Fibroblast of gingiva (primary cell): ENCODE measurements around the gene POTEJ.
"Not testable (repeated sequence)": the region's sequence is repeated elsewhere in the genome, so short reads cannot be mapped to it uniquely, and the experiment has no call there.

Experiments used
- DNase-seq: peaks from one replicate; pipeline ENCODE4 v3.0.0-alpha.2; 2011; ENCODE audit warnings: low read depth

POTEJ gene

GRCh38 chr2:130611140-130611539, at the start of gene POTEJ:
Gene POTEJ, plus strand, starts transcription at chr2:130611440. Its CDS starts 93 bp downstream, at chr2:130611533.
- not testable (repeated sequence) for DNase-seq

- not testable (repeated sequence) for DNase-seq
Observed at GRCh38 chr2:130566165-130566564, 45.1 kb upstream of the POTEJ start.

GRCh38 chr2:130571929-130572328, 39.3 kb upstream of the POTEJ start:
- not testable (repeated sequence) for DNase-seq

GRCh38 chr2:130574230-130574629, 37.0 kb upstream of the POTEJ start:
- not testable (repeated sequence) for DNase-seq

- DNase-seq, result not testable (repeated sequence)
Observed at GRCh38 chr2:130576209-130576784, 34.9 kb upstream of the POTEJ start.

- not testable (repeated sequence) for DNase-seq
Observed at GRCh38 chr2:130577559-130577958, 33.7 kb upstream of the POTEJ start.

- not testable (repeated sequence) for DNase-seq
Observed at GRCh38 chr2:130579121-130579520, 32.1 kb upstream of the POTEJ start.

- DNase-seq, result not testable (repeated sequence)
Observed at GRCh38 chr2:130581491-130581890, 29.7 kb upstream of the POTEJ start.

GRCh38 chr2:130582970-130583369, 28.3 kb upstream of the POTEJ start:
- DNase-seq, result not testable (repeated sequence)

- DNase-seq, result not testable (repeated sequence)
Observed at GRCh38 chr2:130583582-130583981, 27.7 kb upstream of the POTEJ start.

- DNase-seq, result not testable (repeated sequence)
Observed at GRCh38 chr2:130584726-130585125, 26.5 kb upstream of the POTEJ start.

GRCh38 chr2:130588688-130589458, 22.4 kb upstream of the POTEJ start:
- not testable (repeated sequence) for DNase-seq

GRCh38 chr2:130590170-130590841, 20.9 kb upstream of the POTEJ start:
- not testable (repeated sequence) for DNase-seq

GRCh38 chr2:130590842-130591359, 20.3 kb upstream of the POTEJ start:
- DNase-seq, result not testable (repeated sequence)

- DNase-seq, result not testable (repeated sequence)
Observed at GRCh38 chr2:130592791-130593414, 18.3 kb upstream of the POTEJ start.

GRCh38 chr2:130594011-130594410, 17.2 kb upstream of the POTEJ start:
- not testable (repeated sequence) for DNase-seq

GRCh38 chr2:130596757-130597156, 14.5 kb upstream of the POTEJ start:
- DNase-seq, result not testable (repeated sequence)

- DNase-seq, result not testable (repeated sequence)
Observed at GRCh38 chr2:130597994-130598393, 13.2 kb upstream of the POTEJ start.

GRCh38 chr2:130598463-130598862, 12.8 kb upstream of the POTEJ start:
- not testable (repeated sequence) for DNase-seq

- DNase-seq, result not testable (repeated sequence)
Observed at GRCh38 chr2:130599393-130599792, 11.8 kb upstream of the POTEJ start, which contains the start of gene CFC1. Gene CFC1, minus strand, starts transcription at chr2:130599575. Its CDS starts 288 bp downstream, at chr2:130599287.

GRCh38 chr2:130599926-130600325, 11.3 kb upstream of the POTEJ start:
- DNase-seq, result not testable (repeated sequence)
